ENCODE measurements around the gene DGKH. TPM values are rescaled to one million over a fixed set of nuclear protein-coding genes. Genes with fewer than 3 reads are reported as not detected.

DGKH gene
- total RNA-seq, 3 donors from 2014 or later: 11.5 to 19.0 (median 19.0) TPM

- Histone ChIP-seq H3K27me3 (no peaks in the 10 kb centered on the region), H3K4me3 (no peak overlapping the region), H3K9me3 (no peaks in the 10 kb centered on the region), H3K27ac (no peak overlapping the region), H3K36me3 (peaks cover 3% of the 10 kb centered on the region), H3K4me1 (no peaks in the 10 kb centered on the region)
- no peak for DNase-seq (ENCODE audit: low spot score in 2 of 2)
- intact Hi-C loops (cut with DNase I; ENCODE audit: low total_unique reads): no loop called here
- TF ChIP-seq CTCF (IDR thresholded peaks at IDR 0.05) (no peak), POLR2A (IDR thresholded peaks at IDR 0.05) (no peak)
These were observed 167.4 kb downstream of the DGKH start for GRCh38 chr13:42215578-42216421.

- TF ChIP-seq POLR2AphosphoS5 (IDR thresholded peaks at IDR 0.05) (no peak), POLR2A (IDR thresholded peaks at IDR 0.05) (no peak), CTCF (IDR thresholded peaks at IDR 0.05) (no peak)
- Histone ChIP-seq H3K4me1 (no peaks in the 10 kb centered on the region), H3K27ac (no peak overlapping the region), H3K9me3 (no peaks in the 10 kb centered on the region), H3K4me3 (no peak overlapping the region), H3K27me3 (no peaks in the 10 kb centered on the region), H3K36me3 (peaks cover 3% of the 10 kb centered on the region)
- intact Hi-C loops (cut with DNase I; ENCODE audit: low total_unique reads): no loop called here
- no peak for DNase-seq (ENCODE audit: low spot score in 2 of 2)
These were observed 167.9 kb downstream of the DGKH start for GRCh38 chr13:42216422-42216735.

- TF ChIP-seq POLR2A (IDR thresholded peaks at IDR 0.05): no peak
- no peak for TF ChIP-seq POLR2AphosphoS5 (IDR thresholded peaks at IDR 0.05)
- TF ChIP-seq CTCF (IDR thresholded peaks at IDR 0.05): no peak
- Histone ChIP-seq H3K4me1 (no peaks in the 10 kb centered on the region), H3K27ac (no peak overlapping the region), H3K36me3 (peaks cover 3% of the 10 kb centered on the region), H3K4me3 (no peak overlapping the region), H3K9me3 (no peaks in the 10 kb centered on the region), H3K27me3 (no peaks in the 10 kb centered on the region)
- no peak for DNase-seq (ENCODE audit: low spot score in 2 of 2)
- intact Hi-C loops (cut with DNase I; ENCODE audit: low total_unique reads): no loop called here
These were observed 170.1 kb downstream of the DGKH start for GRCh38 chr13:42218576-42218975.

- Histone ChIP-seq H3K36me3 (peaks cover 3% of the 10 kb centered on the region), H3K4me3 (no peak overlapping the region), H3K9me3 (no peaks in the 10 kb centered on the region), H3K27me3 (no peaks in the 10 kb centered on the region), H3K27ac (no peak overlapping the region), H3K4me1 (no peaks in the 10 kb centered on the region)
- DNase-seq (ENCODE audit: low spot score in 2 of 2): no peak
- intact Hi-C loops (cut with DNase I; ENCODE audit: low total_unique reads): no loop called here
- TF ChIP-seq POLR2AphosphoS5 (IDR thresholded peaks at IDR 0.05) (no peak), POLR2A (IDR thresholded peaks at IDR 0.05) (no peak), CTCF (IDR thresholded peaks at IDR 0.05) (no peak)
These were observed 170.6 kb downstream of the DGKH start for GRCh38 chr13:42219051-42219450.

GRCh38 chr13:42219876-42220275 is 171.4 kb downstream of the DGKH start:
- Histone ChIP-seq H3K27ac (no peak overlapping the region), H3K9me3 (no peaks in the 10 kb centered on the region), H3K4me1 (no peaks in the 10 kb centered on the region), H3K27me3 (no peaks in the 10 kb centered on the region), H3K36me3 (peaks cover 3% of the 10 kb centered on the region), H3K4me3 (no peak overlapping the region)
- TF ChIP-seq POLR2A (IDR thresholded peaks at IDR 0.05): no peak
- no peak for TF ChIP-seq CTCF (IDR thresholded peaks at IDR 0.05)
- TF ChIP-seq POLR2AphosphoS5 (IDR thresholded peaks at IDR 0.05): no peak
- DNase-seq (ENCODE audit: low spot score in 2 of 2): no peak
- intact Hi-C loops (cut with DNase I; ENCODE audit: low total_unique reads): no loop called here

Data from breast epithelium (tissue), 4 donors.